GM18909 (cell line): Measurements from ENCODE around the gene SAP30BP.
"Not testable (repeated sequence)": the region's sequence is repeated elsewhere in the genome, so short reads cannot be mapped to it uniquely, and the experiment has no call there.

Experiments used
- ATAC-seq: cut with Tn5 transposase; IDR thresholded peaks from one replicate; pipeline ENCODE4 v1.9.1; 2021; ENCODE audit warnings: mild to moderate bottlenecking; ENCODE audit not compliant: unreplicated experiment, poor library complexity

Gene SAP30BP

GRCh38 chr17:75633486-75634375, 33.4 kb upstream of the SAP30BP start:
- ATAC-seq = no peak

- no peak for ATAC-seq
Observed at GRCh38 chr17:75634376-75634740, 32.8 kb upstream of the SAP30BP start.

- ATAC-seq = no peak
Observed at GRCh38 chr17:75634754-75635609, 32.2 kb upstream of the SAP30BP start.

- no peak for ATAC-seq
Observed at GRCh38 chr17:75635610-75636202, 31.4 kb upstream of the SAP30BP start.

GRCh38 chr17:75636381-75637142, 30.6 kb upstream of the SAP30BP start:
- no peak for ATAC-seq

GRCh38 chr17:75637143-75637538, 30.0 kb upstream of the SAP30BP start:
- ATAC-seq = no peak

GRCh38 chr17:75637551-75637950, 29.6 kb upstream of the SAP30BP start:
- no peak for ATAC-seq

GRCh38 chr17:75638039-75638438, 29.1 kb upstream of the SAP30BP start:
- not testable (repeated sequence) for ATAC-seq

GRCh38 chr17:75638893-75639292, 28.2 kb upstream of the SAP30BP start:
- ATAC-seq = no peak

GRCh38 chr17:75639327-75639726, 27.8 kb upstream of the SAP30BP start:
- ATAC-seq = no peak

- no peak for ATAC-seq
Observed at GRCh38 chr17:75639771-75640555, 27.2 kb upstream of the SAP30BP start.

- ATAC-seq = no peak
Observed at GRCh38 chr17:75640556-75641119, 26.5 kb upstream of the SAP30BP start.

GRCh38 chr17:75641343-75641742, 25.8 kb upstream of the SAP30BP start:
- ATAC-seq = no peak

- no peak for ATAC-seq
Observed at GRCh38 chr17:75642182-75642783, 24.9 kb upstream of the SAP30BP start.

GRCh38 chr17:75642784-75643642, 24.1 kb upstream of the SAP30BP start:
- no peak for ATAC-seq

GRCh38 chr17:75643643-75644017, 23.5 kb upstream of the SAP30BP start:
- no peak for ATAC-seq

- no peak for ATAC-seq
Observed at GRCh38 chr17:75645501-75645888, 21.6 kb upstream of the SAP30BP start.
